Body of pancreas (tissue), 4 donors: ENCODE results near the gene PPP1R13B. TPM values are rescaled to one million over a fixed set of nuclear protein-coding genes. Genes with fewer than 3 reads are reported as not detected.

Experiments
- ATAC-seq: fragments of 150-250 bp; one replicate; pipeline ENCODE4 v1.9.1; 2016
- DNase-seq, 4 donors: peaks; one replicate each; pipeline ENCODE4 v3.0.0-alpha.2; 2019
- H3K27ac ChIP-seq, 4 donors: fragments of 200-600 bp; sonication (generic); 1 replicate in 3 of 4; 2 replicates in 1 of 4; pipeline versions ENCODE4 v1.5.1 to v1.6.1; 2016 to 2019; ENCODE audit warnings: mild to moderate bottlenecking in 1 of 4, mixed read lengths in 1 of 4, moderate library complexity in 1 of 4
- H3K27me3 ChIP-seq, 2 donors: fragments of 200-600 bp; sonication (generic); one replicate each; pipeline ENCODE4 v1.6.0; 2016; ENCODE audit warnings: mild to moderate bottlenecking in 1 of 2
- H3K36me3 ChIP-seq, 2 donors: fragments of 200-600 bp; sonication (generic); replicated peaks in 1 of 2; 2 replicates each; pipeline ENCODE4 v1.5.1; 2016; ENCODE audit warnings: low read depth in 2 of 2; ENCODE audit not compliant: insufficient read depth in 1 of 2
- H3K4me1 ChIP-seq: fragments of 200-600 bp; sonication (generic); one replicate; pipeline ENCODE4 v1.6.0; 2016
- H3K4me3 ChIP-seq, 2 donors: fragments of 200-600 bp; sonication (generic); 1 replicate in 1 of 2; 2 replicates in 1 of 2; pipeline ENCODE4 v1.5.1; 2016 to 2019
- H3K9me3 ChIP-seq, 3 donors: fragments of 200-600 bp; sonication (generic); 1 replicate in 2 of 3; 2 replicates in 1 of 3; pipeline ENCODE4 v1.5.1; 2016
- CTCF ChIP-seq, 7 experiments: fragments of 450-650 bp in 4 of 7; fragments of 200-600 bp in 3 of 7; sonication (generic) in 3 of 7; IDR thresholded peaks; one replicate each; pipeline ENCODE4 v1.5.1; 2016 to 2019; ENCODE audit warnings: antibody characterized with exemption in 7 of 7
- POLR2A ChIP-seq, 3 donors: fragments of 450-650 bp; IDR thresholded peaks; one replicate each; pipeline ENCODE4 v1.6.1; 2016; ENCODE audit warnings: antibody characterized with exemption in 3 of 3, mild to moderate bottlenecking in 2 of 3
- WGBS, 2 donors: methylation state at CpG; one replicate each; pipeline ENCODE4 v1.1.5; 2017; 5-methylcytosine and 5-hydroxymethylcytosine counted together
- intact Hi-C: fragments of 100-400 bp; cut with DNase I; formaldehyde crosslinking; loops from one replicate; pipeline ENCODE4 v1.15.1; 2023
- total RNA-seq, 2 donors: library from RNA; depleted of rRNA; stranded (reverse); fragments of >200 nt; gene quantifications; one replicate each; pipeline ENCODE4 v1.1.0, GENCODE V29; 2016

PPP1R13B gene
- total RNA-seq, 2 donors from 2014 or later = 12.5 to 36.3 TPM

- intact Hi-C loops = no loop called here
- no peak for TF ChIP-seq POLR2A (IDR thresholded peaks at IDR 0.05)
- TF ChIP-seq CTCF (IDR thresholded peaks at IDR 0.05) = no peak
- DNase-seq (no peak), ATAC-seq (no peak)
- 78 to 86% methylated on average over 13 of the region's 13 CpGs for WGBS, 2 donors
- no peaks in the 10 kb centered on the region for H3K9me3 ChIP-seq
- H3K36me3 ChIP-seq = peaks cover 0 to 1% of the 10 kb centered on the region in 2 donors
- H3K4me1 ChIP-seq = peaks cover 9% of the 10 kb centered on the region
- peak overlapping the region in 2 of 4 donors; percentile 59 to 70 for H3K27ac ChIP-seq
- no peaks in the 10 kb centered on the region for H3K27me3 ChIP-seq
- no peak overlapping the region for H3K4me3 ChIP-seq
These were observed 142.7 kb downstream of the PPP1R13B start for GRCh38 chr14:103704708-103705107.

GRCh38 chr14:103703433-103704385 is 143.7 kb downstream of the PPP1R13B start:
- intact Hi-C loops = no loop called here
- no peak for DNase-seq
- H3K36me3 ChIP-seq = peaks cover 0 to 1% of the 10 kb centered on the region in 2 donors
- H3K4me1 ChIP-seq = peaks cover 12% of the 10 kb centered on the region
- no peak overlapping the region for H3K27ac ChIP-seq
- H3K4me3 ChIP-seq = no peak overlapping the region
- ATAC-seq = no peak
- no peaks in the 10 kb centered on the region for H3K27me3 ChIP-seq
- no peaks in the 10 kb centered on the region for H3K9me3 ChIP-seq
- 81 to 83% methylated on average over 24 of the region's 24 CpGs for WGBS, 2 donors
- TF ChIP-seq CTCF (IDR thresholded peaks at IDR 0.05) = no peak
- TF ChIP-seq POLR2A (IDR thresholded peaks at IDR 0.05) = no peak

GRCh38 chr14:103702497-103703432 is 144.6 kb downstream of the PPP1R13B start:
- DNase-seq (no peak), ATAC-seq (no peak)
- Histone ChIP-seq H3K4me3 (no peak overlapping the region), H3K27ac (no peak overlapping the region), H3K36me3 (peaks cover 0 to 1% of the 10 kb centered on the region in 2 donors), H3K27me3 (no peaks in the 10 kb centered on the region), H3K4me1 (peaks cover 15% of the 10 kb centered on the region), H3K9me3 (no peaks in the 10 kb centered on the region)
- 88 to 93% methylated on average over 20 to 29 of the region's 29 CpGs for WGBS, 2 donors
- intact Hi-C loops = no loop called here
- no peak for TF ChIP-seq CTCF (IDR thresholded peaks at IDR 0.05)
- TF ChIP-seq POLR2A (IDR thresholded peaks at IDR 0.05) = no peak

GRCh38 chr14:103702095-103702494 is 145.3 kb downstream of the PPP1R13B start:
- H3K27me3 ChIP-seq = no peaks in the 10 kb centered on the region
- H3K9me3 ChIP-seq = no peaks in the 10 kb centered on the region
- H3K36me3 ChIP-seq = peaks cover 0 to 1% of the 10 kb centered on the region in 2 donors
- no peak for TF ChIP-seq POLR2A (IDR thresholded peaks at IDR 0.05)
- TF ChIP-seq CTCF (IDR thresholded peaks at IDR 0.05) = no peak
- intact Hi-C loops = no loop called here
- 92 to 95% methylated on average over 4 to 5 of the region's 5 CpGs for WGBS, 2 donors
- H3K4me1 ChIP-seq = peaks cover 20% of the 10 kb centered on the region
- DNase-seq (no peak), ATAC-seq (no peak)
- H3K4me3 ChIP-seq = no peak overlapping the region
- H3K27ac ChIP-seq = no peak overlapping the region
